ENCODE measurements around the gene CDKAL1.

DNA sequence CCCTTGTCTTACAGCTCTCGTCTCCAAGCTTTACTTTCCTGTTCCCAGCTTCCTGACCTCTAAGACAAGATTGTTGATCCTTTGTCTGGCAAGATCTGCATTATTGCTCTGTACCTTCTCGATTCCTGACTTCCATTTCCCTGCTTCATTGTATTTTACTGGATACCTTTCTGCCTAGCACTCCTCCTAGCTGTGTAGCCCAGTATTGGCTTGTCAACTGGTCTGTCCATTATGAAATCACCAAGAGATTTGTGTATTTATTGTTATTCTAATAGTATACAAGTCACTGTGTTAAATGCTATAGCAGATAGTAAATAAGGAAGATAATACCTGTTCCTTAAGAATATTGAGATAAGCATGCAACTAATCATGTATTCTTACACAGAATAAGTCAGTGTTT is 305.4 kb downstream of the CDKAL1 start:
- no peak for TF ChIP-seq CTCF (IDR thresholded peaks at IDR 0.05 in 8 of 11, conservative IDR thresholded peaks at IDR 0.05 in 3 of 11)
- no peak for TF ChIP-seq POLR2A (IDR thresholded peaks at IDR 0.05)

All from spleen (tissue), 7 donors.